Activated naive CD4-positive, alpha-beta T cell treated with anti-CD3 and anti-CD28 coated beads, Interleukin-2, amount 10 ng/mL, durations not matched to agents 7 days and 5 days (primary cell): Measurements from ENCODE around the gene KMT2C.
A peak's percentile ranks its signal among the peaks of the same experiment; 100 is the strongest.

Source experiments
- CTCF ChIA-PET: fragments of 350-600 bp; sonication (Branson Sonifier 250); formaldehyde crosslinking; loops from one replicate; lab custom pipeline; 2021; ENCODE audit warnings: antibody characterized with exemption; lab: Charles Lee
- DNase-seq: peaks from one replicate; pipeline ENCODE4 v3.0.0-alpha.2; 2020
- H3K27ac Mint-ChIP-seq: one replicate; pipeline ENCODE4 v1.8.0; 2021; ENCODE audit warnings: mild to moderate bottlenecking, moderate library complexity, mixed read lengths
- H3K27me3 Mint-ChIP-seq: one replicate; pipeline ENCODE4 v1.8.0; 2021; ENCODE audit warnings: mild to moderate bottlenecking, mixed read lengths
- H3K36me3 Mint-ChIP-seq: one replicate; pipeline ENCODE4 v1.8.0; 2021; ENCODE audit warnings: mixed read lengths
- H3K4me1 Mint-ChIP-seq: one replicate; pipeline ENCODE4 v1.8.0; 2021; ENCODE audit warnings: mixed read lengths
- H3K4me3 Mint-ChIP-seq: one replicate; pipeline ENCODE4 v1.8.0; 2021; ENCODE audit warnings: mild to moderate bottlenecking, moderate library complexity, mixed read lengths
- H3K9me3 Mint-ChIP-seq: one replicate; pipeline ENCODE4 v1.8.0; 2021; ENCODE audit warnings: mixed read lengths

The KMT2C gene

GRCh38 chr7:152341039-152341913, 94.5 kb downstream of the KMT2C start:
- CTCF ChIA-PET, result interaction anchor here (0.7 kb wide), 1 partner anchor 48 kb away, joined by 3 read pairs; no protein-coding TSS in a partner anchor
- H3K4me3 Mint-ChIP-seq, result no peak overlapping the region
- DNase-seq, result no peak

DNA sequence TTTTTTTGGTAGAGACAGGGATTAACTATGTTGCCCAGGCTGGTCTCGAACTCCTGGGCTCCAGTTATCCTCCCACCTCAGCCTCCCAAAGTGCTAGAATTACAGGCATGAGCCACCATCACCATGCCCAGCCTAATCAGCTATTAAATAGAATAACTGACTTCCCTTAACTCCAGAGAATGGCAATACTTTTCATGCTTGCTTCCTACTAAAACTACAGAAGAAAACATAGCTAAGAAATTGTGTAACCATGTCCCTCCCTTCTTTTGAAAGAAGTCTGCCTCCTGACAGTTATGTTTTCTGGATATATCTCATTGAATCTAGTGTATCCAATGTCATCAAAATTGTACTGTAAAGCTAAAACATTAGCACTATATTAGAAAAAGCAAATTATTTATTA, 95.6 kb downstream of the KMT2C start:
- Mint-ChIP-seq H3K27ac (no peak overlapping the region), H3K36me3 (peaks cover 5% of the 10 kb centered on the region), H3K4me3 (no peak overlapping the region), H3K4me1 (peaks cover 24% of the 10 kb centered on the region), H3K27me3 (no peaks in the 10 kb centered on the region), H3K9me3 (no peaks in the 10 kb centered on the region)
- no peak for DNase-seq
- CTCF ChIA-PET, result interaction anchor here (1.3 kb wide), 1 partner anchor 11 kb away, joined by 3 read pairs; no protein-coding TSS in a partner anchor

More at GRCh38 chr7:152341039-152341913, 94.5 kb downstream of the KMT2C start:
- Mint-ChIP-seq H3K4me1 (peaks cover 13% of the 10 kb centered on the region), H3K36me3 (peaks cover 5% of the 10 kb centered on the region), H3K27ac (no peak overlapping the region), H3K27me3 (no peaks in the 10 kb centered on the region), H3K9me3 (no peaks in the 10 kb centered on the region)

DNA sequence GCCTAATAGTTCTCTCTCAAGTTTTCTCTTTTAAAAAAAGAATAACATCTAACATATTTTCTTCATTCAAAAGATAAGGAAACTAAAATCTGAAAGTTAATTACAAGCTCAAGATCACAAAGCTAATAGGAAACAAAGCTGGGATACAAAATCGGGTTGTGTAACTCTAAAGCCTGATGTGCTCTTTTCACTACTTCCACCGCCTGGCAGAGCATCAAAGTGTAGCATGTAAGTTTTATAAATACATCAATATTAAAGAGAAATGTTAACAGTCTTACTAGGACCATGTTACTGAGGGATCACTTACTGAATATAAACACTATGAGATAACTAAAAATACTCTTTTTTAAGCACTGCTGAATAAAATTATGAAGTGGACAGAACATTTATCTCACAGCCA, 97.2 kb downstream of the KMT2C start:
- CTCF ChIA-PET, result interaction anchor here (0.8 to 3.6 kb wide), 3 partner anchors 8 to 10 kb away, joined by 4 to 14 read pairs (median 6); no protein-coding TSS in a partner anchor
- no peaks in the 10 kb centered on the region for H3K27me3 Mint-ChIP-seq
- H3K4me3 Mint-ChIP-seq, result no peak overlapping the region
- no peaks in the 10 kb centered on the region for H3K9me3 Mint-ChIP-seq
- H3K36me3 Mint-ChIP-seq, result peaks cover 9% of the 10 kb centered on the region
- no peak for DNase-seq
- H3K27ac Mint-ChIP-seq, result no peak overlapping the region
- peaks cover 29% of the 10 kb centered on the region for H3K4me1 Mint-ChIP-seq

- Mint-ChIP-seq H3K9me3 (no peaks in the 10 kb centered on the region), H3K36me3 (peaks cover 4% of the 10 kb centered on the region), H3K4me3 (peak overlapping the region; percentile 59), H3K4me1 (peaks cover 29% of the 10 kb centered on the region), H3K27me3 (no peaks in the 10 kb centered on the region), H3K27ac (peak overlapping the region; percentile 92)
- CTCF ChIA-PET, result interaction anchor here (0.7 to 3.6 kb wide), 8 partner anchors 9 to 369 kb away, joined by 3 to 14 read pairs (median 4); no protein-coding TSS in a partner anchor
- no peak for DNase-seq
Measured at GRCh38 chr7:152336754-152337368, 98.9 kb downstream of the KMT2C start.

DNA sequence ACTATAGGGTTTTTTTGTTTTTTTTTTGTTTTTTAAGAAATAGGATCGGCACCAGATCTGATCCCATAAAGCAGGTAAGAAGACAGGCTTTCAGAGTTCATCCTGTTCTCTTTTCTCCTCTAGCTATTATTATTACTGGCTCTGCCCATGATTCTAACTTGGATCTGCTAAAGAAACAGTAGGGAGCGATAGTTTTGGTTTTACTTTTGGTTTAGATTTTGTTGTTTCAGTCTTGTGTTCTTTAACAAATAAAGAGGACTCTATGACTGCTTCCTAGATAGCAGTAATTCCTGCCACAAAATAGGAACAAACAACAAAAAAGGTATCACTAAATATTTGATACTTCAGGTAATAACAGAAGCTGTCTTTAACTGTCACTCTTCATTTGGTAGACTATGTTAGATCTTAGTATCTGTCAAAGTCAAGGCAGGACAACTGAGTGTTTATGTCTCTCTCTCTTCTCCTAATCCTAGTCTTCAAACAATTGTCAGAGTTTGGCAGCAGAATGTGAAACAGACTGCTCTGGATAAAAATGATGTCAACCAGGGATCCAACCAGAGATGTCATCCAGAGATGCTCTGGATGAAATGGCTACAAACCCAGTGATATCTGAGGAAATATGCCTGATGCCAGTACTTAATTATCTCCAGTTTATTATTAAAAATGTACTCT, 99.8 kb downstream of the KMT2C start:
- peaks cover 29% of the 10 kb centered on the region for H3K4me1 Mint-ChIP-seq
- H3K9me3 Mint-ChIP-seq, result no peaks in the 10 kb centered on the region
- no peaks in the 10 kb centered on the region for H3K27me3 Mint-ChIP-seq
- CTCF ChIA-PET, result interaction anchor here (1.0 to 3.6 kb wide), 5 partner anchors 8 to 370 kb away, joined by 3 to 14 read pairs (median 5); no protein-coding TSS in a partner anchor
- peak overlapping the region; percentile 59 for H3K4me3 Mint-ChIP-seq
- H3K27ac Mint-ChIP-seq, result peak overlapping the region; percentile 92
- DNase-seq, result no peak
- peaks cover 4% of the 10 kb centered on the region for H3K36me3 Mint-ChIP-seq

DNA sequence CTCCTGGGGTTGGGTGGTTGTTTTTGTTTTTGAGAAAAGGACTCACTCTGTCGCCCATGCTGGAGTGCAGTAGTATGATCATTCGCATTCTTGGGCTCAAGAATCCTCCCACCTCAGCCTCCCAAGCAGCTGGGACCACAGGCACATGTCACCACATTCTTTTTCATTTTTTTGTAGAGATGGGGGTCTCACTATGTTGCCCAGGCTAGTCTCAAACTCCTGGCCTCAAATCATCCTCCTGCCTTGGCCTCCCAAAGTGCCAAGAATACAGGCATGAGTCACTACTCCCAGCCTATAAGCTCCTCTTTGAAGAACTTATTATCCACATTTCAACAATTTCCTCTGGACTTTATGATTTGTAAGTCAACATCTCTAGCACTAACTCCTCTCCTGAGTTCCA, 102.7 kb downstream of the KMT2C start:
- Mint-ChIP-seq H3K27ac (no peak overlapping the region), H3K27me3 (no peaks in the 10 kb centered on the region), H3K4me1 (peaks cover 29% of the 10 kb centered on the region), H3K4me3 (no peak overlapping the region), H3K36me3 (peaks cover 19% of the 10 kb centered on the region), H3K9me3 (no peaks in the 10 kb centered on the region)
- no peak for DNase-seq
- CTCF ChIA-PET, result interaction anchor here (0.9 kb wide), 1 partner anchor 20 kb away, joined by 3 read pairs; no protein-coding TSS in a partner anchor

GRCh38 chr7:152330827-152331226, 105.0 kb downstream of the KMT2C start:
- Mint-ChIP-seq H3K4me1 (peaks cover 12% of the 10 kb centered on the region), H3K36me3 (peaks cover 19% of the 10 kb centered on the region), H3K4me3 (no peak overlapping the region), H3K9me3 (no peaks in the 10 kb centered on the region), H3K27me3 (no peaks in the 10 kb centered on the region), H3K27ac (peak overlapping the region; percentile 5)
- no peak for DNase-seq
- CTCF ChIA-PET, result no interaction called here

- CTCF ChIA-PET, result interaction anchor here (1.2 to 1.6 kb wide), 2 partner anchors 9 to 11 kb away, joined by 3 to 4 read pairs; no protein-coding TSS in a partner anchor
- Mint-ChIP-seq H3K9me3 (no peaks in the 10 kb centered on the region), H3K4me3 (no peak overlapping the region), H3K27me3 (no peaks in the 10 kb centered on the region), H3K36me3 (peaks cover 19% of the 10 kb centered on the region), H3K4me1 (peaks cover 1% of the 10 kb centered on the region), H3K27ac (no peak overlapping the region)
- DNase-seq, result no peak
Measured at GRCh38 chr7:152329469-152329868, 106.3 kb downstream of the KMT2C start.

DNA sequence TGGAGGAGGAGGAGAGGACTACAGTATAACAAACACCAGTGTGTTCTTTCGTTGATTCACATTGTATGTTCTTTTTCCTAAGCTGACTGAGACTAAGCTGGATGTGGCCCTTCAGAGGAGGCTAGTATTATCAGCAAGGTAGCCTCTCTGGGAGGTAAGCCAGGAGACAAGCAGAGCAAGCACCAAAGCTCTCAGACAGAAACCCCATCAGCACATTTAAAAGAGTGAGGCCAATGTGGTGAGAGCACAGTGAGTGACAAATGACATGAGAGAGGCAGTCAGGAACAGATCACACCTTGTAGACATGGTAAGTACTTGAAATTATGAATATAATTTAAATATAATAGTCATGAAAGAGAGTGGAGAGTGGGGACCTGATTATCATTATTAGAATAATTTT, 107.6 kb downstream of the KMT2C start:
- CTCF ChIA-PET, result interaction anchor here (0.6 to 1.6 kb wide), 2 partner anchors 9 to 135 kb away, joined by 3 to 6 read pairs; no protein-coding TSS in a partner anchor
- H3K36me3 Mint-ChIP-seq, result peaks cover 21% of the 10 kb centered on the region
- no peak overlapping the region for H3K27ac Mint-ChIP-seq
- no peaks in the 10 kb centered on the region for H3K27me3 Mint-ChIP-seq
- H3K9me3 Mint-ChIP-seq, result no peaks in the 10 kb centered on the region
- no peaks in the 10 kb centered on the region for H3K4me1 Mint-ChIP-seq
- no peak overlapping the region for H3K4me3 Mint-ChIP-seq
- DNase-seq, result no peak

DNA sequence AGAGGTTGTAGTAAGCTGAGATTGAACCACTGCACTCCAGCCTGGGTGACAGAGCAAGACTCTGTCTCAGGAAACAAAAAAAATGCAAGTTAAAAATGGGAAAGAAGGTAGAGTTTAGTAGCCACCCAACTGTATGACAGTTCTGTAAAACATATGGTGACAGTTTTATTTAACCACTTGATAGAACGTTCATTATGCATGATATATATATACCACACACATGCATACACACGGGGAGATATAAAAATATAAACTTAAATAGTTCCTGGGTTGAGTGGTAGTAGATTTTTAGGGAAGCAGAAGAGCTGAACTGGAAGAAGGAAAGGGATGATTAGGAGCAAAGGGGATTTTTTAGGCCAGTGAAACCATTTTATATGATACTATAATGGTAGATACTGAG, 120.0 kb downstream of the KMT2C start:
- Mint-ChIP-seq H3K4me3 (no peak overlapping the region), H3K27me3 (no peaks in the 10 kb centered on the region), H3K4me1 (peaks cover 4% of the 10 kb centered on the region), H3K9me3 (no peaks in the 10 kb centered on the region), H3K36me3 (peaks cover 21% of the 10 kb centered on the region), H3K27ac (no peak overlapping the region)
- CTCF ChIA-PET, result interaction anchor here (1.1 kb wide), 1 partner anchor 21 kb away, joined by 5 read pairs; no protein-coding TSS in a partner anchor
- no peak for DNase-seq

GRCh38 chr7:152313831-152314604, 121.8 kb downstream of the KMT2C start:
- peaks cover 4% of the 10 kb centered on the region for H3K4me1 Mint-ChIP-seq
- peaks cover 19% of the 10 kb centered on the region for H3K36me3 Mint-ChIP-seq
- H3K27ac Mint-ChIP-seq, result no peak overlapping the region
- H3K9me3 Mint-ChIP-seq, result no peaks in the 10 kb centered on the region
- DNase-seq, result no peak
- CTCF ChIA-PET, result interaction anchor here (1.0 kb wide), 1 partner anchor 19 kb away, joined by 3 read pairs; no protein-coding TSS in a partner anchor
- no peak overlapping the region for H3K4me3 Mint-ChIP-seq
- no peaks in the 10 kb centered on the region for H3K27me3 Mint-ChIP-seq

DNA sequence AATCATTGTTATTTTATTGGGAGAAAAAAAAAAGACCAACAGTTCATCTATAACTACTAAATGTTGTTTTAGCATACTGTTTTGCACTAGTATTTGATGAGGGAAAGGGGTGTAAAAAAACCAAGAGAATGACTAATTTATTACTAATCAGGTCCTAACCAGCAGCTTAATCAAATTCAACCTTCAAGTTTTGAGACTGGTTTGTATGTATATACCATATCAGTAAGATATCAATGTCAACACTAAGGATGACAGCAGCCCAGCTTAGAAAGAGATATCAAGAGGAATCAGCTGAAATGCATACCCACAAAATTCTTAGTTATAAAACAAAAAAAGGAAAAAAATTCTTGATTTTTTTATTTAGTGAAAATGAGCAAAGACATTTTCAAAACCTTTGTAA, 122.6 kb downstream of the KMT2C start:
- Mint-ChIP-seq H3K36me3 (peaks cover 20% of the 10 kb centered on the region), H3K27me3 (no peaks in the 10 kb centered on the region), H3K9me3 (no peaks in the 10 kb centered on the region), H3K4me1 (peaks cover 4% of the 10 kb centered on the region), H3K27ac (no peak overlapping the region), H3K4me3 (no peak overlapping the region)
- no peak for DNase-seq
- CTCF ChIA-PET, result interaction anchor here (1.0 kb wide), 1 partner anchor 19 kb away, joined by 3 read pairs; no protein-coding TSS in a partner anchor

DNA sequence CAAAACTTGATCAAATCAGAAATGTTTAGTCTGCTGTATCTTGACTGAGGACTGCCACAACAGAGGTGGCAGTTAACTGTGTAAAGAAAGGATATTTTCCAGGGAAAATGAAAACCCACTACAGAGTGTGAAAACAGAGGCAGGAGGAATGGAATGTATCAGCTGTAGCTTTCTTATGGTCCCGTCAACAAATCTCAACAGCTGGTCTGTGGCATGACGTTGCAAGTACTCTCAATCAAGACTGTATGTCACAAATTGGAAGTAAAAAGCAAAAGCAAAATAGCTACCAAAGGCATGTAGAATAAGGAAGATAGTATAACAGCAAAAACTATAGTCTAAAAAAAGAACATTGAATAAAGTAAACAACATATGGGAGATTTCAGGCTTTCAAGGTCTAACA, 123.5 kb downstream of the KMT2C start:
- no peaks in the 10 kb centered on the region for H3K27me3 Mint-ChIP-seq
- no peak for DNase-seq
- H3K36me3 Mint-ChIP-seq, result peaks cover 22% of the 10 kb centered on the region
- CTCF ChIA-PET, result no interaction called here
- no peak overlapping the region for H3K4me3 Mint-ChIP-seq
- H3K4me1 Mint-ChIP-seq, result peaks cover 4% of the 10 kb centered on the region
- no peaks in the 10 kb centered on the region for H3K9me3 Mint-ChIP-seq
- no peak overlapping the region for H3K27ac Mint-ChIP-seq
